Kidney (tissue), 14 donors: ENCODE measurements around the gene FBXW9. TPM values are rescaled to one million over a fixed set of nuclear protein-coding genes. Genes with fewer than 3 reads are reported as not detected.

Experiments
- DNase-seq, 5 donors: peaks; one replicate each; pipeline ENCODE4 v3.0.0-alpha.2; 2013 to 2020
- FAIRE-seq: peaks from 2 replicates; lab custom pipeline; 2012; peaks lifted over from hg19 to GRCh38; lab: Jason Lieb, UNC
- H3K27ac ChIP-seq, 2 donors: one replicate each; pipeline ENCODE4 v1.7.0; 2013; ENCODE audit warnings: low read depth in 2 of 2, low read length in 2 of 2, inconsistent platforms in 1 of 2
- H3K27me3 ChIP-seq: one replicate; pipeline ENCODE4 v1.7.1; 2013; ENCODE audit warnings: low read length, inconsistent platforms; ENCODE audit not compliant: control insufficient read depth, insufficient read depth
- H3K36me3 ChIP-seq, 3 donors: one replicate each; pipeline versions ENCODE4 v1.7.0 to v1.7.1; 2013; ENCODE audit warnings: low read length in 3 of 3, control low read depth in 1 of 3, inconsistent platforms in 1 of 3; ENCODE audit not compliant: insufficient read depth in 3 of 3, control insufficient read depth in 2 of 3
- H3K4me1 ChIP-seq, 3 donors: one replicate each; pipeline versions ENCODE4 v1.7.0 to v1.7.1; 2013; ENCODE audit warnings: low read length in 3 of 3, inconsistent platforms in 1 of 3, low read depth in 1 of 3; ENCODE audit not compliant: control insufficient read depth in 2 of 3, insufficient read depth in 2 of 3
- H3K4me3 ChIP-seq, 3 donors: one replicate each; pipeline versions ENCODE4 v1.7.0 to v1.8.1; 2013; ENCODE audit warnings: low read length in 3 of 3, control low read depth in 1 of 3, inconsistent platforms in 1 of 3
- H3K9ac ChIP-seq, 3 donors: one replicate each; pipeline versions ENCODE4 v1.7.0 to v1.7.1; 2013; ENCODE audit warnings: low read length in 3 of 3, control low read depth in 1 of 3, inconsistent platforms in 1 of 3
- H3K9me3 ChIP-seq, 3 donors: one replicate each; pipeline versions ENCODE4 v1.7.0 to v1.7.1; 2013; ENCODE audit warnings: low read length in 3 of 3, control low read depth in 1 of 3, inconsistent platforms in 1 of 3; ENCODE audit not compliant: control insufficient read depth in 2 of 3, insufficient read depth in 1 of 3
- intact Hi-C: fragments of 100-400 bp; cut with DNase I; formaldehyde crosslinking; loops from one replicate; pipeline ENCODE4 v1.11.1; 2022
- polyA plus RNA-seq: library from polyadenylated mRNA; stranded (reverse); fragments of 350-450 nt; fragmentation: Illumina TruSeq; extraction: RNeasy Lipid Tissue Mini Kit (QIAGEN cat#74804); gene quantifications from one replicate; pipeline ENCODE4 v1.2.3, GENCODE V29; 2014; ENCODE audit warnings: low read depth, low replicate concordance; ENCODE audit not compliant: insufficient read depth
- total RNA-seq: library from RNA; stranded (reverse); fragmentation: NEBNext Ultra II Directional; extraction: Animal tissue kit (Norgen Biotek cat#: 25700); gene quantifications from one replicate; pipeline ENCODE4 v1.2.1, GENCODE V29; 2021
- TF ChIP-seq, protein P1 (sequence below): IDR thresholded peaks from 3 replicates; pipeline ENCODE4 v1.5.1; 2012; ENCODE audit warnings: mild to moderate bottlenecking, moderate library complexity, borderline replicate concordance; ENCODE audit not compliant: insufficient read depth; ENCODE audit errors: extremely low read depth
- donor health status: control.
- donor health status: control.
- donor health status: control.
- donor health status: control.
- donor health status: control.
- donor health status: DM: yes; HTN: yes; CAD: no.
- donor health status: Normal renal cell carcinoma (clear cell type).

FBXW9 gene
- total and polyA plus RNA-seq, 2 donors from 2014 or later = 11.4 to 14.9 TPM

DNA sequence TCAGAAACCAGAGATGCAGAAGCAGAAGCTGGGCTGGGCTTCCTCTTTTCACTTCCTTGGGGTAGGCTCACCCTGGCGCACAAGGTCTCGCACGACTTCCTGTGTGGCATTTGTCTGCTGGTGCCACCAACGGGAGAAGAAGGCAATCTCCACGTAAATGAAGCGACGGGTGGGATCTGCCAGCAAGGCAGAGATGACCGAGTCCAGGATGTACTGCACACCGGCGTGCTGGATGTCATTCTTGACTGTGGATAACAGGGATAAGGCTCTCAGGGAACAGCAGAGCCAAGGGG, 31.2 kb downstream of the FBXW9 start:
- no peak for DNase-seq
- Histone ChIP-seq H3K4me1 (peaks cover 0 to 23% (median 18%) of the 10 kb centered on the region in 3 donors), H3K9me3 (no peaks in the 10 kb centered on the region), H3K4me3 (peak overlapping the region in 1 of 3 donors; percentile 77), H3K36me3 (peaks cover 3% of the 10 kb centered on the region in 3 donors), H3K9ac (no peak overlapping the region), H3K27ac (no peak overlapping the region), H3K27me3 (no peaks in the 10 kb centered on the region)
- TF ChIP-seq, protein P1, sequence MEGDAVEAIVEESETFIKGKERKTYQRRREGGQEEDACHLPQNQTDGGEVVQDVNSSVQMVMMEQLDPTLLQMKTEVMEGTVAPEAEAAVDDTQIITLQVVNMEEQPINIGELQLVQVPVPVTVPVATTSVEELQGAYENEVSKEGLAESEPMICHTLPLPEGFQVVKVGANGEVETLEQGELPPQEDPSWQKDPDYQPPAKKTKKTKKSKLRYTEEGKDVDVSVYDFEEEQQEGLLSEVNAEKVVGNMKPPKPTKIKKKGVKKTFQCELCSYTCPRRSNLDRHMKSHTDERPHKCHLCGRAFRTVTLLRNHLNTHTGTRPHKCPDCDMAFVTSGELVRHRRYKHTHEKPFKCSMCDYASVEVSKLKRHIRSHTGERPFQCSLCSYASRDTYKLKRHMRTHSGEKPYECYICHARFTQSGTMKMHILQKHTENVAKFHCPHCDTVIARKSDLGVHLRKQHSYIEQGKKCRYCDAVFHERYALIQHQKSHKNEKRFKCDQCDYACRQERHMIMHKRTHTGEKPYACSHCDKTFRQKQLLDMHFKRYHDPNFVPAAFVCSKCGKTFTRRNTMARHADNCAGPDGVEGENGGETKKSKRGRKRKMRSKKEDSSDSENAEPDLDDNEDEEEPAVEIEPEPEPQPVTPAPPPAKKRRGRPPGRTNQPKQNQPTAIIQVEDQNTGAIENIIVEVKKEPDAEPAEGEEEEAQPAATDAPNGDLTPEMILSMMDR = no peak
- no peak for FAIRE-seq
- intact Hi-C loops = no loop called here

DNA sequence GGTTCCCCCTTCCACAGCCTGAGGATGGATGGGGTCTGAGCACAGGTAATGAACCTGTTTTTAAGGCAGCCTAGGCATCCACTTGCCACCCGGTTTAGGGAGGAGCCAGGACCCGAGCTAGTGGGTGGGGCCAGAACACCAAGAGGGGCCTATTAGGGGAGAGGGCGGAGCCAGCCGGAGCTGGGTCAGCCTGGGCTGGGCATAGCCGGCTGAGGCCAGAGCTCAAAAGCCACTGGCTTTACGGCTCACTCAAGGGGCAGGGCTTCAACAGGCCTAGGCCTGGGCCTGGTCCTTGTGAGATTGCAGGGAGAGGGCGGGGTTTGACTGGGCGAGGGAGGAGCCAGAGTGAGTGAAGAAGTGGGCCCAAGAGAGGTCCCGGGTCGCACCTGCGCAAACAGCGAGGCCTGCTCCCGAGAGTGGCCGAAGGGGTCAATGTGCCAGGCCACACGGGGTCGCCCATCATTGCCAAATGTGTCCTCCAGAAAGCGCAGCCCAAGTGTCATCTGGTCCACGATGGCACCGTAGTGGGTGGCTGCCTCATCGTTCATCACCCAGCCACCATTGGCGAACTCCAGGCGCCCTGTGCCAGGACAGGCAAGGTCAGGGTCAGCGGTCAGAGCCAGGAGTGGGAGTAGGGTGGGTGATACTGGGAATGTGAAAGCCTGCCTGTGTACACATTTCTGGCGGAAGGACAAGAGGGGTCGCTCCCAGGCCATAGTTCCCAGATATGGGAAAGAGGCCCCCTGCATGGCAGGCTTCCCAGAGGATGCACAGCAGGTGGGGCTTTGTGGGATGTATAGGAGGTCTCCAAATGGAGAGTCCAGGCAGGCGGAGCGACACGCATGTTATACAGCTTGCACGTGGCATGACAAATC, 31.8 kb downstream of the FBXW9 start:
- Histone ChIP-seq H3K9me3 (no peaks in the 10 kb centered on the region), H3K27me3 (no peaks in the 10 kb centered on the region), H3K27ac (no peak overlapping the region), H3K4me1 (peaks cover 0 to 19% (median 18%) of the 10 kb centered on the region in 3 donors), H3K4me3 (no peak overlapping the region), H3K36me3 (peaks cover 3 to 5% (median 3%) of the 10 kb centered on the region in 3 donors), H3K9ac (no peak overlapping the region)
- intact Hi-C loops = no loop called here
- TF ChIP-seq, protein P1 = no peak
- no peak for DNase-seq
- no peak for FAIRE-seq

DNA sequence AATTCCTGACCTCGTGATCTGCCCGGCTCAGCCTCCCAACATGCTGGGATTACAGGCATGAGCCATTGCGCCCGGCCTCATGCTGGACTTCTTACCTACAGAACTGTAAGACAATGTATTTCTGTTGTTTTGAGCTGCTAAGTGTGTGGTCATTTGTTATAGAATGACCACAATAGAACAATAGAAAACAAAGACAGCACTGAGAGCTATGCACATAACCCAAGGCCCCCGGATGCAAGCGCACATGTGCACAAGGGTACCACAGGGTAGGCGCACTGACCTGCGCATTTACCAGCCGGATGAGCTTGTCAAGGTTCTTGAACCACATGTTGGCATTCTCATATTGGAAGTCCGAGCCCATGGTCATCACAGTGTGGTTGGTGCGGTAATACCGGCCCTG, 35.5 kb downstream of the FBXW9 start:
- H3K27ac ChIP-seq = no peak overlapping the region
- peaks cover 3 to 6% (median 5%) of the 10 kb centered on the region in 3 donors for H3K36me3 ChIP-seq
- DNase-seq (no peak), FAIRE-seq (no peak)
- intact Hi-C loops = no loop called here
- no peak overlapping the region for H3K9ac ChIP-seq
- no peaks in the 10 kb centered on the region for H3K27me3 ChIP-seq
- no peaks in the 10 kb centered on the region for H3K9me3 ChIP-seq
- peaks cover 0 to 6% (median 5%) of the 10 kb centered on the region in 3 donors for H3K4me1 ChIP-seq
- H3K4me3 ChIP-seq = no peak overlapping the region
- TF ChIP-seq, protein P1 = no peak
